Right lobe of liver (tissue), 6 donors: ENCODE data around the gene NLRC5. TPM values are rescaled to one million over a fixed set of nuclear protein-coding genes. Genes with fewer than 3 reads are reported as not detected.
"Not testable (repeated sequence)": the region's sequence is repeated elsewhere in the genome, so short reads cannot be mapped to it uniquely, and the experiment has no call there.

ENCODE experiments used
- ATAC-seq, 4 donors: fragments of 200-7000 bp; cut with Tn5 transposase; one replicate each; pipeline ENCODE4 v1.9.1; 2020; ENCODE audit warnings: mild to moderate bottlenecking in 4 of 4, moderate library complexity in 4 of 4
- DNase-seq, 3 donors: peaks; one replicate each; pipeline ENCODE4 v3.0.0-alpha.2; 2020
- H3K27ac ChIP-seq, 3 donors: fragments of 200-600 bp; one replicate each; pipeline ENCODE4 v1.8.0; 2022
- H3K27me3 ChIP-seq, 2 donors: fragments of 200-600 bp; one replicate each; pipeline ENCODE4 v1.8.0; 2022
- H3K36me3 ChIP-seq, 4 donors: fragments of 200-600 bp; sonication (generic) in 1 of 4; one replicate each; pipeline versions ENCODE4 v1.5.1 to v1.8.0; 2017 to 2022; ENCODE audit warnings: control low read depth in 1 of 4
- H3K4me1 ChIP-seq, 4 donors: fragments of 200-600 bp; sonication (generic) in 1 of 4; one replicate each; pipeline versions ENCODE4 v1.5.1 to v1.8.0; 2017 to 2022; ENCODE audit warnings: control low read depth in 1 of 4
- H3K4me3 ChIP-seq, 3 donors: fragments of 200-600 bp; one replicate each; pipeline ENCODE4 v1.8.0; 2022
- H3K9me3 ChIP-seq, 4 donors: fragments of 200-600 bp; sonication (generic) in 1 of 4; one replicate each; pipeline versions ENCODE4 v1.5.1 to v1.8.0; 2017 to 2022; ENCODE audit warnings: control low read depth in 1 of 4
- POLR2A ChIP-seq: fragments of 450-650 bp; IDR thresholded peaks from one replicate; pipeline ENCODE4 v1.6.1; 2017; ENCODE audit warnings: antibody characterized with exemption, mild to moderate bottlenecking
- WGBS: methylation state at CpG from one replicate; pipeline ENCODE4 v1.1.6; 2018; ENCODE audit warnings: low coverage, low lambda C conversion rate; ENCODE audit not compliant: insufficient coverage; ENCODE audit errors: missing lambda C conversion rate; 5-methylcytosine and 5-hydroxymethylcytosine counted together
- intact Hi-C, 2 donors: fragments of 100-400 bp; cut with DNase I; formaldehyde crosslinking; loops; one replicate each; pipeline versions ENCODE4 v1.11.2 to v1.14.1; 2022
- total RNA-seq, 6 experiments: library from RNA; depleted of rRNA in 2 of 6; stranded (reverse); fragments of >200 nt in 2 of 6; fragmentation: NEBNext Ultra II Directional in 3 of 6; extraction: Animal tissue kit (Norgen Biotek cat#: 25700) in 3 of 6; gene quantifications; one replicate each; pipeline versions ENCODE4 v1.1.0 to v1.2.4, GENCODE V29; 2016 to 2023
- TF ChIP-seq, protein P1 (sequence below), 4 donors: fragments of 200-600 bp in 3 of 4; fragments of 450-650 bp in 1 of 4; IDR thresholded peaks; one replicate each; pipeline versions ENCODE4 v1.5.1 to v1.8.0; 2016 to 2022; ENCODE audit warnings: antibody characterized with exemption in 4 of 4, mild to moderate bottlenecking in 2 of 4
- donor health status: DM: no; HTN: yes; CAD: no.
- donor health status: DM: no; HTN: no; CAD: no.
- donor health status: DM: no; HTN: no; CAD: no.
- donor health status: DM: no; HTN: yes; CAD: no.
- donor health status: DM: no; HTN: yes; CAD: no.

The NLRC5 gene
- total RNA-seq, 6 experiments from 2014 or later = 4.6 to 25.2 (median 13.3) TPM

DNA sequence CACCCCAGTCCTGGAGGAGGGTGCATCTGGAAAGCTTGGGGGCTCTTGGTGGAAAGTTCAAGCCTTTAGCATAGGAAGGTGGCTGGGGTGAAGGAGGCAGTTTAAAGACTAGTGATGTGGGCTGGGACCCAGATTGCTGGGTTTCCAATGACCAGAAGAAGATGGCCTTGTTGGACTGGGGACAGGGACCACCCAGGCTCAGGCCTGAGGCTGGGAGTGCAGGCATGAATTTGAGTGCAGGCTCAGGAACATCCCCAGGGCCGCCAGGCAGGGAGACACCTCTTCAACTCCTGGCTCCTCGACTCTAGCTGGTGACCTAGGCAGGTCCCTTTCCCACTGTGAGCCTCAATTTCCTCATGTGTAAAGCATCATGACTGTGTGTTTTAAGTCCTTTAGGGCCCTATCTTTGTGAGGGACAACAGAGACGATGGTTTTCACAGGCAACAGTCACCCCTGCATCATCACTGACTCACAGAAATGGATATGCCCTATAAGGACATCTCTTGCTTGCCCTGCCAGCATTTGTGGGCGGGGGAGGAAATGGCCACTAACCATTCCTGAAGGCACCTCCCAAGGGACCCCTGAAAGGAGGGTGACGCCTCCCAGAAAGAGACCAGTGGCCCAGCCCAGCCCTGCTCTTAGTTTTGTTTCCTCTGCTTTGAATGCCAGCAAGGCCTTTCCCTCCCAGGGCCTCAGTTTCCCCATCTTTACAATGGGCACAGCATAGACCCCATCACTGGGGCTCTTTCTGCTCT, 11.1 kb downstream of the NLRC5 start:
- WGBS = 58% methylated on average over 2 of the region's 5 CpGs
- intact Hi-C loops = no loop called here

DNA sequence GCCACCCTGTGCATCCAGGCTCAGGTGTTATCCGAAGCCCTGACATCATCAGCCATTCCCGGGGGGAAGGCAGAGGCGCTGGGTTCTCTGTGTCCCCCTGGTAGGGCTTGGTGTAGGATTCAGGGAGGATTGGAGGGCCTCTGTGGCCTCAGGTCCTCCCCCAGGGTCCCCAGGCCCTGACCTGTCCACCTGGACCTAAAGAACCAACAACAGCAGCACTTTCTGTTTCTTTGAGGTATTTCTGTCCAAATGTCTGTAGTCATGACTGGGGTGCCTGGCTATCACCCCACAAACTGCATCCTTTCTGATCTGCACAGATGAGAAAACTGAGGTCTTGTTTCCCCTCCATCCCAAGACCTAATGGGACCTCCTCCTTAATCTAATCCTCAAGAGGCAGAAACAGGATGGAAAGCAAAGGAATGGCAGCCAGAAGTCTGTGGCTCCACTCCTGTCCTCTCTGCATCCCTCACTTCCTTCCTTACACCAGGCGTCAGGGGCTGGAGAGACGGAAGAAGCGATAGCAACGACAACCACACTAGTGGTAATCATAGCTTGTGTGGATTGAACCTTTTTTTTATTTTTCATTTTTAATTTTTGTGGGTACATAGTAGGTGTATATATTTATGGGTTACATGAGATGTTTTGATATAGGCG, 11.8 kb downstream of the NLRC5 start:
- no peak for TF ChIP-seq POLR2A
- TF ChIP-seq, protein P1, sequence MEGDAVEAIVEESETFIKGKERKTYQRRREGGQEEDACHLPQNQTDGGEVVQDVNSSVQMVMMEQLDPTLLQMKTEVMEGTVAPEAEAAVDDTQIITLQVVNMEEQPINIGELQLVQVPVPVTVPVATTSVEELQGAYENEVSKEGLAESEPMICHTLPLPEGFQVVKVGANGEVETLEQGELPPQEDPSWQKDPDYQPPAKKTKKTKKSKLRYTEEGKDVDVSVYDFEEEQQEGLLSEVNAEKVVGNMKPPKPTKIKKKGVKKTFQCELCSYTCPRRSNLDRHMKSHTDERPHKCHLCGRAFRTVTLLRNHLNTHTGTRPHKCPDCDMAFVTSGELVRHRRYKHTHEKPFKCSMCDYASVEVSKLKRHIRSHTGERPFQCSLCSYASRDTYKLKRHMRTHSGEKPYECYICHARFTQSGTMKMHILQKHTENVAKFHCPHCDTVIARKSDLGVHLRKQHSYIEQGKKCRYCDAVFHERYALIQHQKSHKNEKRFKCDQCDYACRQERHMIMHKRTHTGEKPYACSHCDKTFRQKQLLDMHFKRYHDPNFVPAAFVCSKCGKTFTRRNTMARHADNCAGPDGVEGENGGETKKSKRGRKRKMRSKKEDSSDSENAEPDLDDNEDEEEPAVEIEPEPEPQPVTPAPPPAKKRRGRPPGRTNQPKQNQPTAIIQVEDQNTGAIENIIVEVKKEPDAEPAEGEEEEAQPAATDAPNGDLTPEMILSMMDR (IDR thresholded peaks at IDR 0.05) = no peak
- no peaks in the 10 kb centered on the region for H3K9me3 ChIP-seq
- ATAC-seq (peak; percentile 48 to 66 (median 63)), DNase-seq (peak in 1 of 3 donors; percentile 23)
- no peak overlapping the region for H3K27ac ChIP-seq
- H3K36me3 ChIP-seq = no peaks in the 10 kb centered on the region
- intact Hi-C loops = no loop called here
- no peak overlapping the region for H3K4me3 ChIP-seq
- WGBS = 87% methylated on average over 8 of the region's 8 CpGs
- H3K4me1 ChIP-seq = no peaks in the 10 kb centered on the region
- no peaks in the 10 kb centered on the region for H3K27me3 ChIP-seq

More for the DNA sequence above, 11.1 kb downstream of the NLRC5 start:
- Histone ChIP-seq H3K4me1 (no peaks in the 10 kb centered on the region), H3K27ac (no peak overlapping the region), H3K4me3 (no peak overlapping the region), H3K36me3 (no peaks in the 10 kb centered on the region), H3K9me3 (no peaks in the 10 kb centered on the region), H3K27me3 (no peaks in the 10 kb centered on the region)
- no peak for TF ChIP-seq POLR2A
- TF ChIP-seq, protein P1 (IDR thresholded peaks at IDR 0.05) = no peak
- ATAC-seq = peak in 3 of 4 donors; percentile 13 to 58 (median 44)
- DNase-seq = peak in 1 of 3 donors; percentile 41

DNA sequence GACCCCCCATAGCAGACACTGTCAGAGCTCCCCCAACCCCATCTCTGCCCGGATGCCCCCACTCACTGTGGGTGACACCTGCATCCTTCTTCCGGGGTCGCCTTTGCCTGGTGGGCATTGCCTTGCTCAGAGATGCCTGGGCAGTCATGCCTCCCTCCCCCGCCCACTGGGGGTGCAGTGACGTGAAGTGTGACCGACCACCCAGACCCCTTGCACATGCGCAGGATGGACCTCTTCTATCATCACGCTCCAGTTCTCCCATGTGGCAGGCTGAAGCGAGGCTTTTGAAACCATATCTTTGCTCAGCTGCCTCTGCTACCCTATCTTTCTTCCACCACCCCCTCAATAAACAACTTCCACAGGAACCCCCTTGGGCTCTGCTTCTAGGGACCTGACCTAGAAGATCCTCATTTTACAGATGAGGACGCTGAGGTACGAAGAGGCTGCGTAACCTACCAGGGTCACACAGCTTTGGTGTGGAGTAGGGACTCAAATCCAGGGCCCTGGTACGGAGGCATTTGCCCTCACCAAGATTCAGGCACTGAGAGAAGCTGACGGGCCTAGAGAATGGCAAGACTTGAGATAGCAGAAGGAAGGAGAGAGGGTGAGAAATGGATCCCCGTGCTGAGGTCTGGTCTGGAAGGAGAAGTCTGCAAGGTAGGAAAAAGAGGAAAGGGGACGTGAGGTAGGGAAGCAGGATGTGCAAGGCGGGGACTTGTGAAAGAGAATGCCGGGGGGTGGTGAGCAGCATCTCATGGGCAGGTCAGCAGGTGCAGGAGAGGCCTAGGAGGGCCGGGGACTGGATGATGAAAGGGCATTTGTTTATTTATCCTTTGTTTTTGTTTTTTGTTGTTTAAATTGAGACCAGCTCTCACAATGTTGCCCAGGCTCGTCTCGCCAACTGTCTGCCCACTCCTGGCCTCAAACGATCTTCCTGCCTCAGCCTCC, 14.4 kb downstream of the NLRC5 start:
- ATAC-seq (no peak), DNase-seq (no peak)
- TF ChIP-seq, protein P1 (IDR thresholded peaks at IDR 0.05) = no peak
- TF ChIP-seq POLR2A = no peak
- intact Hi-C loops = no loop called here
- WGBS = 84% methylated on average over 13 of the region's 22 CpGs
- H3K36me3 ChIP-seq = no peaks in the 10 kb centered on the region
- no peaks in the 10 kb centered on the region for H3K9me3 ChIP-seq
- H3K27ac ChIP-seq = no peak overlapping the region
- no peaks in the 10 kb centered on the region for H3K4me1 ChIP-seq
- H3K27me3 ChIP-seq = no peaks in the 10 kb centered on the region
- no peak overlapping the region for H3K4me3 ChIP-seq

DNA sequence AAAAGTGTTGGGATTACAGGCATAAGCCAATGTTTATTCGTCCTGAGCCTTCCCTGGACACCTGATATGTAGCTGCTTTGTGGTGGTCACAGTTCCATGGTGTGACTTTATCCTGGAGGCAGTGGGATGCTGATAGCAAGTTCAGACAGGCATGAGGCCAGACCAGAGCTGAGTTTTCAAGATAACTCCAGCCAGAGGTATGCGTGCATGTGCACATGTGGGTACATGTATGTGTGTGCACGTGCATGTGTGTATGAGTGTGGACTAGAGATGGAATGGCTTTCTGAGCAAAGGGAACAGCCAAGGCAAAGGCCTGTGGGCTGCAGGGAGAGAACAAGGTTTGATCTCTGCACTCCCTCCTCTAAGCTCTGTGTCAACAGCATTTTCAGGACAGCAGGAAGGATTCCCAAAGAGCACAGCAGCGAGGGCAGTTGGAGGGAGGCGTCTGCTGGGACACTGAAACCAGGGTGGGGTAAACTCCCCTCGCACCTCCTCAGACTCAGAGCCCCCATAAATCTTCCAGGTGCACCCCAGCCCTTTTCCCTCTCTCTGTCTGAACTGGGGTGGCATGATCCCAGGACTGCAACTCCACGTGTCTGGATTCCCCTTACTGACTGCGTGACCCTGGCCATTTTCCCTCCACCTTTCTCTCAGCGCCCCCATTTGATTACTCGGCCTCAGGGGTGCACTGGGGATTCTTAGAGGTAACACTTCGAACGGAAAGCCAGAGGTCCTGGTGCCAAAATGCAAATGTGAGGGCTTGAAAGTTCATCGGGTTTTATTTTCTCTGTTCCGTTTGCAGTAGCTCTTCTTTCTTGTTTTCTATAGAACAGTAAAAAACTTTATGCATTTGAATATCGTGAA, 15.3 kb downstream of the NLRC5 start:
- H3K4me3 ChIP-seq = no peak overlapping the region
- H3K4me1 ChIP-seq = no peaks in the 10 kb centered on the region
- intact Hi-C loops = no loop called here
- no peaks in the 10 kb centered on the region for H3K9me3 ChIP-seq
- no peak for TF ChIP-seq POLR2A
- TF ChIP-seq, protein P1 (IDR thresholded peaks at IDR 0.05) = no peak
- H3K36me3 ChIP-seq = no peaks in the 10 kb centered on the region
- no peaks in the 10 kb centered on the region for H3K27me3 ChIP-seq
- no peak overlapping the region for H3K27ac ChIP-seq
- ATAC-seq (no peak), DNase-seq (no peak)
- WGBS = 79% methylated on average over 14 of the region's 15 CpGs

DNA sequence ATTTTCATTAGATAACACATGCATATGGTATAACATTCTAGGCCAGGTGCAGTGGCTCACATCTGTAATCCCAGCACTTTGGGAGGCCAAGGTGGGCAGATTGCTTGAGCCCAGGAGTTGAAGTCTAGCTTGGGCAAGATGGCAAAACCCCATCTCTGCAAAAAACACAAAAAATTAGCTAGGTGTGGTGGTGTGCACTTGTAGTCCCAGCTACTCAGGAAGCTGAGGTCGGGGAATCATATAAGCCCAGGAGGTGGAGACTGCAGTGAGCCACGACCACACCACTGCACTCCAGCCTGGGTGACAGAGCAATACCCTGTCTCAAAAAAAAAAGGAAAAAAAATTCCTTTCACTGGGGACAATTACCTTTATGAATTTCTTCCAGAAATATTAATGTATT, 16.2 kb downstream of the NLRC5 start:
- ATAC-seq, H3K9me3 ChIP-seq, H3K27ac ChIP-seq, H3K4me3 ChIP-seq, H3K4me1 ChIP-seq, intact Hi-C loops, H3K36me3 ChIP-seq, H3K27me3 ChIP-seq: not testable (repeated sequence)
- DNase-seq = peak in 1 of 3 donors; percentile 9
- WGBS = 45% methylated on average over 2 of the region's 2 CpGs
